Activated CD8-positive, alpha-beta memory T cell treated with anti-CD3 and anti-CD28 coated beads for 24 hours (primary cell): ENCODE data around the gene CCDC150.
"Not testable (repeated sequence)": the region's sequence is repeated elsewhere in the genome, so short reads cannot be mapped to it uniquely, and the experiment has no call there.

ENCODE experiments used
- DNase-seq: peaks from one replicate; pipeline ENCODE4 v3.0.0-alpha.2; 2020

Gene CCDC150

DNA sequence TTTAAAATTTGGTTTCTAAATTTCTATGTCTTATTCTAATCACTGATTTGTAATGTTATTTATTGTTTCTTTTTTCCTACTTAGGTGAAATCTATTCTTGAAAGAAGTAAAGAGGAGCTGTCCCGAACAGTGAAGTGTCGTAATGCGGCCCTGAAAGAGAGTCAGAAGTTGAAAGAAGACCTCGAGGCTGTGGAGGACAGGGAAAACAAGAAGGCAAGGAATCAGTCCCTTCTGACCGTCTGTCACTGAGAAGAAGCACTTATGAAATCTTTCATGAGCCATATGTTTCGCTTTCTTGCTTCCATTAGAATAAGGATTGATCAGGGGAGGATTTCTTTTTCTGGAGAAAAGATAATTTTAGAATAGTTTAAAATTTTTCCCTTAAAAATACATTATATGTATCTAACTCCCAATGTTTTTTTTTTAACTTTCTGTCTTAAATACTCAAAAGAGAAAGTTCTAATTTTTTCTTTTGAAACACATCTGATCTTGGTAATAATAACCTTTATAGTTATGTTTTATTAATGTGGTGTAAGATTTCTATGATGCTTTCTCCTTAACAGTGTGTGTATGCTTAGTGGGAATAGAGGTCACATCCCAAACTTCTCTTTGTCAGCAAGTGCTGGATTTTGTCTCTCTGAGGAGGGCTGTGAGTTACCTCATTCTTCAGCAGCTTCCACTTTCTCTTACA lies 79.0 kb downstream of the CCDC150 start:
- no peak for DNase-seq

DNA sequence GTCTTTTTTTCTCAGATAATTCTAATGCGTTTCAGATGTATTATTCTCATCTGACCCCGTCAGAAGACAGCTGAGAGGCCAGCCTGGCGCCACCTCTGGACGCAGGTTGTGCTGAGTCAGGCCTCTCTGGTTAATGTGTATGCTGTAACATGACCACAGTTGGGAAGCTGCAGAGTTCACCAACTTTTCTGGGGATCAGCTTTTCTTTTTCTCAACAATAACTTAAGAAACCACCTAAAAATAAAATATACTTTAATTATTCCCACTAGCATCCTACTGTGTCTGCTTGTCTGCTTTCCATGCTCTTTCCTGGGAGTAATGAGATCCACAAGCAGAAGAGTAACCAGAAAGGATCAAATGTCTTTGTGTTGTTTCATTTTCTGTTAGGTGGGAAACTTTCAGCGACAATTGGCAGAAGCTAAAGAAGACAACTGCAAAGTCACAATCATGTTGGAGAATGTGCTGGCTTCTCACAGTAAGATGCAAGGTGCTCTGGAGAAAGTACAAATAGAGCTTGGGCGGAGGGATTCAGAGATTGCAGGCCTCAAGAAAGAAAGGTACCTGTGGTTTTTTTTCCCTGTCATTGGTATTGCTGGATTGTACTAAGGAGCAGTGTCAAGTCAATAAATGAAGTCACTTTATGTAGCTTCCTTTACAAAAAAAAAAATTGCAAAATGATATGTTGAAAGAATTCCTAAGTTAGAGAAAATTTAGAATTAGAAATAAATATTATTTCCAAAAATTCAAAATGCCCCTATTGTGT lies 79.8 kb downstream of the CCDC150 start:
- DNase-seq: no peak

DNA sequence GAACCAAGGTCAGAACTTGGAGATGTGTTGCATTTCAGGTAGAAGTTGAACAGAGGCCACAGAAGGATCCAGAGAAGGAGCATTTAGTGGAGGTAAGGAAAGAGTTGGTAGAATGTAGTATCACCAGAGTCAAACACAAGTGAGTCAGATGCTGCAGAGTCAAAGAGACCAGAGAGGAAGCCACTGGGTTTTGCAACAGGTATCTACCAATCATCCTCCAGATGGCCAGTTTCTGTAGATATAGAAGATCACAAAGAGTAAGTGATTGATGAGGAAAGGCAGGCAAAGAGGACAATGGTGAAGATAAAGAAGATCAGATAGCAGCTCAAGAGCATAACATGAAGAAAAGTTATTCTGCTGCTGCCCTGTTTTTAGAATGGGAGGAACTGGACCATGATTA lies 84.1 kb downstream of the CCDC150 start:
- DNase-seq: no peak

DNA sequence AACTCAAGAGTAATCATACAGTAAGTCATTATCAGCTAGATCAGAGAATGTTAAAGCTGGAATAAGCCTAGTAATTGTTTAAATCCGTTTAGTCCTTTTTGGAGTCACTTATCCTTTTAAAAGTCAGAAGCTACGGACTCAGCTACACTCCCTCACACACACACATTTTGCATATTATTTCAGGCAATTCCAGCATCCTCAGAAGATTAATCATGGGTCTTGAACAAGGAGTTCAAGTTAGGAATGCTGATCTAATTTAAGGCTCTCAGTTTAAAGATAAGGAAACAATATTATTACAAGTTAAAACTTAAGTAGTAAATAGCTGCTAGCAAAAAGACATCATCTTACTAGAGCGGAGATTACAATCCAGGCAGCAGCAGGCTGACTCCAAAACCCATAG lies 85.7 kb downstream of the CCDC150 start:
- no peak for DNase-seq

DNA sequence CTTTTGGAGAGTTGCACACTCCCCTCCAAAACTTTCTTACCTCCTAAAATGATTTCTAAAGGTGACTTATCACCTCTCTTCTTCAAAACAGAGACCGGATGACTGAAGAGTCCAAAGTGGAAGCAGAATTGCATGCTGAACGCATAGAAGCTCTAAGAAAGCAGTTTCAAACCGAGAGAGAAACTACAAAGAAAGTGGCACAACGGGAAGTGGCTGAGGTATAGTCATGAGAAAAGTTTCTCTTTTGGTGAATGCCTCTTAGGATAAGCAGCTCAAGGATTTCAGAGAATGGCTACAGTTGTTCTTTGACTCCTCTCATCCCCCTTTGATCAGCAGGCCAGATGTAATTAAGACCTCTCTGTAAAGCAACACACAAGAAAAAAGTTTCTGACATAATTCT lies 86.4 kb downstream of the CCDC150 start:
- no peak for DNase-seq

DNA sequence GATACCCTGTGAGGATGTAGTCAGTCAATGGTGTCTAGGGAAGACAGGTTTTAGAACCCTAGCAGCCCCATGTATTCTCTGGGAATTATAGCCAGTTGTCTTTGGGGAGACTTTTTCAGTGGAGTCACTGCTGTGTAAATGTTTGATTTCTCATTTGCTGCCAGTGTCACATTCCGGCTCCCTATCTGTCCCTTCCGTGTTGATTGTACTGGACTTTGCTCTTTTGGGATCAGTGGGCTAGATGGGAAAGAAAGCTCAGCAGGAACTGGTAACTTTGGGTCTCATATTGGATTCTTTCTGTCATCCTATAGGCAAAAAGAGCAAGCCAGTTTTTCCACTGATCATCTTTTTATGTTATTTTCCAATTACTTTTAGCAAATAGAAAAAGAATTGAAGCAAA lies 89.9 kb downstream of the CCDC150 start:
- DNase-seq: no peak

DNA sequence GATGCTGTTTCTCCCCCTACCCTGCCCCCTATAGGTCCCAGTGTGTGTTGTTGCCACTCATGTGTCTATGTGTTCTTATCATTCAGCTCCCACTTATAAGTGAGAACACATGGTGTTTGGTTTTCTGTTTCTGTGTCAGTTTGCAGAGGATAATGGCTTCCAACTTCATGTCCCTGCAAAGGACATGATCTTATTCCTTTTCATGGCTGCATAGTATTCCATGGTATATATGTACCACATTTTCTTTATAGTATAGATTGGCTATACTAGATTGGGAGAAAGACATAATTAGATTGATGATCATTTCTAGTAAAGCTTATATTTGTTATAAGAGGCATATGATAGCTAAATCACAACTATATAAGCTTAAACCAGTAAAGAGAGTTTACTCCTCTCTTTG lies 97.1 kb downstream of the CCDC150 start:
- DNase-seq: not testable (repeated sequence)

DNA sequence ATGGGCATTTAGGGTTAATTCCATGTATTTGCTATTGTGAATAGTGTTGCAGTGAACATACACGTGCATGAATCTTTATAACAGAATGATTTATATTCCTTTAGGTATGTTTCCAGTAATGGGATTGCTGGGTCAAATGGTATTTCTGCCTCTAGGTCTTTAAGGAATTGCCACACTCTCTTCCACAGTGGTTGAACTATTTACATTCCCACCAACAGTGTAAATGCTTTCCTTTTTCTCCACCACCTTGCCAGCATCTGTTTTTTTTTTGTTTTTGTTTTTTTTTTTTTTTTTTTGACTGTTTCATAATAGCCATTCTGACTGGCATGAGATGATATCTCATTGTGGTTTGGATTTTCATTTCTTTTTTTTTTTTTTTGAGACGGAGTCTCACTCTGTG lies 97.5 kb downstream of the CCDC150 start:
- no peak for DNase-seq

DNA sequence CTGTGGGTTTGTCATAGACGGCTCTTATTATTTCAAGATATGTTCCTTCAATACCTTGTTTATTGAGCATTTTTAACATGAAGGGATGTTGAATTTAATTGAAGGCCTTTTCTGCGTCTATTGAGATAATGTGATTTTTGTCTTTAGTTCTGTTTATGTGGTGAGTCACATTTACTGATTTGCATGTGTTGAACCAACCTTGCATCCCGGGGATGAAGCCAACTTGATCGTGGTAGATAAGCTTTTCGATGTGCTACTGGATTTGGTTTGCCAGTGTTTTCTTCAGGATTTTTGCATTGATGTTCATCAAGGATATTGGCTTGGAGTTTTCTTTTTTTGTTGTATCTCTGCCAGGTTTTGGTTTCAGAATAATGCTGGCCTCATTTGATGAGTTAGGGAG lies 99.5 kb downstream of the CCDC150 start:
- DNase-seq: no peak

DNA sequence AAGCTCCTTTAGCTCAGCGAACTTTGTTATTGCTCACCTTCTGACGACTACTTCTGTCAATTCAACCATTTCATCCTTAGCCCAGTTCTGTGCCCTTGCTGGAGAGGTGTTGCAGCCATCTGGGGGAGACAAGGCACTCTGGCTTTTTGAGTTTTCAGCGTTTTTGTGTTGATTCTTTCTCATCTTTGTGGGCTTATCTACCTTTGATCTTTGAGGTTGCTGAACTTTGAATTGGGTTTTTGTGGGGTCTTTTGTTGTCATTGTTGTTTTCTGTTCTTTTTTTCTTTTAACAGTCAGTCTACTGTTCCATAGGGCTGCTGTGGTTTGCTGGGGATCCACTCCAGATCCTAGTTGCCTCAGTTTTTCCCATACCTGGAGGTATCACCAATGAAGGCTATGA lies 102.7 kb downstream of the CCDC150 start:
- DNase-seq: no peak

DNA sequence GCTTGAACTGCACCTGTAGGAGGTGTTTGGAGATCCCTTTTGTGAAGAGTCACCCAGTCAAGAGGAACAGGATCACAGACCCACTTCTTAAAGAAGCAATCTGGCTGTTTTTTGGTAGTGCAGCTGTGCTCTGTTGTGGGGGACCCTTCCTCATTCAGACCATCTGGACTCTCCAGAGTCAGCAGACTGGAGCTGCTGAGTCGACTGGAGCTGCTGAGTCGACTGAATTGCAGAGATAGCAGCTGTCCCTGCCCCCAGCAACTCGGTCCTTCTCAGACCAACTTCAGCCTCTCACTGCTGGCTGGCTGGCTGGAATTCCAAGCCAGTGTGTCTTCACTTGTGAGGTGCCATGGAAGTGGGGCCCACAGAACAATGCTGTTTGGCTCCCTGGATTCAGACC lies 103.2 kb downstream of the CCDC150 start:
- DNase-seq: no peak

DNA sequence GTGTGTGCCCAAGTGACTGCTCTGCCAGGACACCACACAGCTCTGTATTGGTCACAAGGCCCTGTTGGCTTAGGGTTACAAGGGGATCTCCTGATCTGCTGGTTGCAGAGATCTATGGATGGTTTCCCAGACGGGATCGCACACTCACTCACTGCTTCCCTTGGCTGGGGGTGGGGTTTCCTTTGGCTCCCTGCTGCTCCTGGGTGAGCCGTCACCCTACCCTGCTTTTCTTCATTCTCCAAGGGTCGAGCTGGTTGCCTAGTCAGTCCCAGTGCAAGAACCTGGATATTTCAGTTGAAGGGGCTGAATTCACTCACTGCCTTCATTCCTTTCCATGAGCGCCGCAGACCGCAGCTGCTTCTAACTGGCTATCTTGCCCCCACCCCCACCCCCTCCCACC lies 103.7 kb downstream of the CCDC150 start:
- no peak for DNase-seq

DNA sequence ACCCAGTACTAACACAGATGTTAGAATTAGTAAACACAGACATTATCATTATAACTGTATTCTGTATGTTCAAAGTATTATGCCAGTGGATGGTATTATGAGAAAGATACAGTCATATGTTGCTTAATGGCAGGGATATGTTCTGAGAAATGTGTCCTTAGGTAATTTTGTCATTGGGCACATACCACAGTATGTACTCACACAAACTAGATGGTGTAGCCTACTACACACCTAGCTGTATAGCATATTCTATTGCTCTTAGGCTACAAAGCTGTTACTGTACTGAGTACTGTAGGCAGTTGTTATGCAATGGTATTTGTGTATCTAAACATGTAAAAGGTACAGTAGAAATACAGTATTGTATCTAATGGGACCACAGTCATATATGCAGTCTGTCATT lies 106.2 kb downstream of the CCDC150 start:
- DNase-seq: no peak

DNA sequence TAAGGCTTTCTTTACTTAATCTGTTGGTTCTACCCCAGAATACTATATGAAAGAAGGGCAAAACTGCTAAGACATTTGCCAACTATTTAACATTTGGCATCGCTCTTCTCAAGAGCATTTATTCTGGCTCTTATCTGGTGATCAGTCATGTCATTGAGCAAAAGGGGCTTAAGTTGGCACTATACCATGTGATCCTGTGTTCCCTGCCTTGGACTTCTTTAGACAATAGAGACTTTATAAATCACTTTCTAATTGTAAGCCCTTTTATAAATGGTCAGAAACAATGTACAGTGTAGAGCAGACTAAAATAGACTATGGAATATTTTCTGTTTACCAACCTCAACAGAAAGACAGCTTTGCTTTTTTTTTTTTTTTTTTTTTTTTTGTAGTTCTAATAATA lies 107.9 kb downstream of the CCDC150 start:
- DNase-seq: no peak

DNA sequence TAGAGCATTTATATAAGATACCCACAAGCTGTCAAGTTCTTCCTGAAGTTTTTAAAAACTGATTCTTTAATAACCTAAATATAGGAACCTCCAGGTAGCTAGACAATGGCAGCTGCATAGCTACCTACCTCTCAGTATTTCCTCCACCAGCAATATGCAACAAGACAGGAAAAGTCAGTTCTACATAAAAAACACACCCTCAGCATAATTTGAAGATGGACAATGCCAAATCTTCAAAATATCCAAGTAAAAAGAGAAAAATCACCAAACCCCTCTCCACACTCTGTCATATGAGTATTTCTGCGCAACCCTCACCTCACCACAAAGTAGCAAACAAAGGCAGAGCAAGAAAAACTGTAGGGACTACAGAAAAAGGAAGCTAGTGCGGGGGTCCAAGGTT lies 108.6 kb downstream of the CCDC150 start:
- DNase-seq: no peak

DNA sequence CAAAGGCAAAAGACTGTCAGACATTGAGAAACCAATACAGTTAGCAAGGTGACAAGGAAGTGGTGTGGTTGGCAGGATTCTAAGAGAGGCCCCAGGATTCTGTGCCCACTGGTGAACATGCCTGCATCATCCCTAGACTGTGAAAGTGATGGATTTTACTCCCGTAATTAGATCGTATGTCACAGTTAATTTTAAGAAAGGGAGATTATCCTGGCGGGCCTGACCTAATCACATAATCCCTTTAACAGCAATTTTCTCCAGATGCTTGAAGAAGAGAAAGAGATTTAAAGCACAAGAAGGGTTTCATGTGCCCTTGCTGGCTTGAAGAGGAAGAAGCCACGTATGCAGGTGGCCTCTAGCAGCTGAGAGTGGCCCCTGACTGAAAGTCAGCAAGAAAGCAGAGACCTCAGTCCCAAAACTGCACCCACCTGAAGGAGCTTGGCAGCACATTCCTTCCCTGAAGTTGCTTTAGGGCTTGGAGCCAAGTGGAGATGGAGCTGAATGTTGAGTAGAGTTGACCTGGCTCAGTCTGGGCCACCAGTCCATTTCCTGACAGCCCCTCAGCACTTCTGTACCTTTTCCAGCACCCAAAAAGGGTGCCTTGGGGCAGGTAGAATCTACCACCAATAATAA lies 110.9 kb downstream of the CCDC150 start:
- DNase-seq: no peak

DNA sequence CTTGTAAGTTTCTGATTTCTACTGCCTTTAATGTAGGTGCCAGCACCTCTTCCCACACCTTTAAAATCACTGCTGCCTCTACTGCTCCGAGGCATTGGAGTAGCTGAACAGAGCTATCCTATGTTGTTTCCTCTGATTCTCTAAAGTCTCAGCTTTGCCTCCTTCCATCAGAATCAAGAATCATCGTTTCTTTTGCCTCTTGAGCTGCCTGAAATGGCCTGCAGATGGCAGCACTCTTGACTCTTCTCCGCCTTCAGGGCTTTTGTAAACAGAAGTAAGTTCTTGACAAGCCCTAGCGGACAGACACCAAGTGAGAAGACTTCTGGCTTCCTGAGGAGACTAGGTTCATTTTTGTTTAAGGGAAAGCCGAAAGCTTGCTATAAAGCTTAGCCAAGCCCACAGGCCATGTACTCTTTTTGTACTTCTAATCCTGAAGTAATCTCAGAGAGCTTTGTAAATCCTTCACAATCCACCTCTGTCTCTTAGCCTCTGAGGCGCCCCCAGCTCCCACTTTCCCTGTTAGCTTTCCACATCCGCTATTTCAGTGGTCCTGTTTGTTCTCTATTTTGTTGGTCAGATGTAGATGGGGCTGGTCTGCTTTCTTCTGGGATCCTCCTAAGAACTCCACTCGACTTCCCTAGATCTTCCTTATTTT lies 111.6 kb downstream of the CCDC150 start:
- DNase-seq: peak; percentile 78

DNA sequence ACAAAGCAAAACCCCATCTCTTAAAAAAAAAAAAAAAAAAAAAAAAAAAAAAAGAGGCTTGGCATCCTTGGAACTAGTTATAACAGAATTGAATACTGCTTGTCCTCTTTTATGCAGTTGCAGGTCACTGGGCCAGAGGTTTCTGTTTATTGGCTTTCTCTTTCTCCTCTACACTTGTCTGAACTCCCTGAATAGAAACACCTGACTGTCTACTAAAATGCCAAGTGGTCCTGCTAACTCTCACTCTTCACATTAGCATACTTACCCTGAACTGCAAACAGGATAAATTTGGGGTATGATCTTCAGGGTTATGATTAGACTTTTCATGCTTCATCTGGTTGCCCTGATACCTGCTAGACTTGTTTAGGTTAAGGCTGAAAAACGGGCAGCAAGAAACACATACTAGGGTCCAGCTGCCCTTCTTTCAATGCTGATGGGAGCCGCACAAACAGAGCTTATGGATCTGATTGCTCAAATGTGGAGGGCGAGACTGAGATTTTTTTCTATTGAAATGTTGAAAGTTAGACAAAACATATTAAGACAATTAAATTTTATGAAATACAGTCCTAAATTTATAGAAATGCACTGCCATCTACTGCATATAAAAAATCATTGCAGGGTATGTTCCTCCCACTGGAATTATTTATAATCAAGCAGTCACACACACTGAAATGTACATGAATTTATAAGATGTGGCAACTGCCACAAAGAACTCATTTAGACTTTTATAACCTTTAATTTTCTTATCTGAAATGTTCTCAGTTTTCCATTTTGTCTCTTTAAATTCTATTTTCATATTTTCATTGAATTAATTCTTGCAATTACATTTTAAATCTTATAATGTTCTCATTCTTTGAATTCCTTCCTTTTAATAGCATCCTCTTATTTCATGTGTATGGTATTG lies 119.2 kb downstream of the CCDC150 start:
- DNase-seq: no peak

DNA sequence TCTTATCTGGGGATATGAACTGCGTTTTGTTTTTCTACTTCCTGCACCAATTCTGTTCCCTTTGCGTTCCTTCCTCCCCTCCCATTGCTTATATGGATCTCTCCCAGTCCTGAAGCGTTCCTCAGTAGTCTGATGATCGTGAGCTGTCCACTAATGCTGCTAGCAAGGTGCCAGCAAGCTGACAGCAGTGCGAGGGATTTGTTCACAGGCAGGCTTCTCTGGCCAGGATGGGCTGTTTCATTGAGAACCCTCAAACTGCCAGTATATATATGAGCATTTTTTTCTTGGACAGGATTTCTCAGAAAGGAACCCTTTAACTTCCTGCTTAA lies 119.8 kb downstream of the CCDC150 start:
- DNase-seq: no peak

DNA sequence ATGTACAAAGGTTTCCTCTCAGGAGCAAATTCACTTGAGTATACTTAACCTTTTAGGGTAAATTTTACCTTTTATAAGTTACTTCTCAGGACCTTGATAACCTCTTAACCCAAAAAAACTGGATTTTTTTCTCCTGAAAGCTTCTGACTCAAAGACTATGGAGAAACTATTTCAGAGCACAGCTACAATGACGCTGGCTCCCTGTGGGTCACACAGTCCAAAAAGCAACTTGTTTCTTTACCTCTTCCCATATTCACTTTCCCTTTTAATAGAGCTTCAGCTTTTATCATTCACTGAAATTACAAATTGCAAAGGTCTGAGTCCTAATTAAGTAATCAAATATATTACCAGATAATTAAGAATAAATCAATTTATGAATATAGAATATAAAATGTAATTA lies 127.6 kb downstream of the CCDC150 start:
- no peak for DNase-seq
